OCI-LY3 (cell line): ENCODE measurements around the gene FLT1.

ENCODE experiments used
- H2AFZ ChIP-seq: fragments of 200-600, 300-600 bp; shearing (Covaris generic); 2 replicates; pipeline ENCODE4 v1.6.0; 2014; ENCODE audit warnings: antibody characterized with exemption, low read depth, low read length
- H3K27ac ChIP-seq: fragments of 200-600, 300-600 bp; sonication (generic); 2 replicates; pipeline ENCODE4 v1.5.1; 2014; ENCODE audit warnings: mild to moderate bottlenecking, low read length, moderate library complexity, mixed read lengths
- H3K27me3 ChIP-seq: fragments of 200-600, 300-600 bp; sonication (generic); 2 replicates; pipeline ENCODE4 v1.6.1; 2014; ENCODE audit warnings: low read depth, low read length, mixed read lengths
- H3K36me3 ChIP-seq: fragments of 200-600, 300-600 bp; sonication (generic); replicated peaks from 2 replicates; pipeline ENCODE3; 2014; ENCODE audit warnings: low read depth, low read length, mixed read lengths
- H3K4me1 ChIP-seq: fragments of 300-600, 200-600 bp; sonication (generic); 2 replicates; pipeline ENCODE4 v1.6.1; 2014; ENCODE audit warnings: low read length, mixed read lengths
- H3K4me2 ChIP-seq: fragments of 200-600, 300-600 bp; sonication (generic); 2 replicates; pipeline ENCODE4 v1.6.1; 2014; ENCODE audit warnings: low read length, mixed read lengths
- H3K4me3 ChIP-seq: fragments of 300-600, 200-600 bp; sonication (generic); 2 replicates; pipeline ENCODE4 v1.5.1; 2014; ENCODE audit warnings: antibody characterized with exemption, mild to moderate bottlenecking, low read length, moderate library complexity
- H3K79me2 ChIP-seq: fragments of 300-600, 200-600 bp; shearing (Covaris generic); 2 replicates; pipeline ENCODE4 v1.6.1; 2014; ENCODE audit warnings: mild to moderate bottlenecking, low read length, mixed read lengths
- H3K9ac ChIP-seq: fragments of 300-600, 200-600 bp; shearing (Covaris generic); 2 replicates; pipeline ENCODE4 v1.6.0; 2014; ENCODE audit warnings: mild to moderate bottlenecking, low read length, moderate library complexity
- H3K9me3 ChIP-seq: fragments of 200-600, 300-600 bp; shearing (Covaris generic); 2 replicates; pipeline ENCODE4 v1.6.1; 2014; ENCODE audit warnings: low read length, mixed read lengths; ENCODE audit not compliant: insufficient read depth
- H4K20me1 ChIP-seq: fragments of 200-600, 300-600 bp; sonication (generic); 2 replicates; pipeline ENCODE4 v1.6.1; 2016; ENCODE audit warnings: low read length, mixed read lengths; ENCODE audit not compliant: insufficient read depth
- EZH2phosphoT487 ChIP-seq: fragments of 200-600 bp; shearing (Covaris generic); IDR thresholded peaks from 2 replicates; pipeline ENCODE4 v1.6.1; 2018; ENCODE audit warnings: antibody characterized with exemption, mixed run types, low read depth
- TF ChIP-seq, protein P1 (sequence below): fragments of 200-600, 300-600 bp; sonication (generic); IDR thresholded peaks from 2 replicates; pipeline ENCODE4 v1.5.1; 2014; ENCODE audit warnings: antibody characterized with exemption, low read length, low read depth

Gene FLT1, protein sequence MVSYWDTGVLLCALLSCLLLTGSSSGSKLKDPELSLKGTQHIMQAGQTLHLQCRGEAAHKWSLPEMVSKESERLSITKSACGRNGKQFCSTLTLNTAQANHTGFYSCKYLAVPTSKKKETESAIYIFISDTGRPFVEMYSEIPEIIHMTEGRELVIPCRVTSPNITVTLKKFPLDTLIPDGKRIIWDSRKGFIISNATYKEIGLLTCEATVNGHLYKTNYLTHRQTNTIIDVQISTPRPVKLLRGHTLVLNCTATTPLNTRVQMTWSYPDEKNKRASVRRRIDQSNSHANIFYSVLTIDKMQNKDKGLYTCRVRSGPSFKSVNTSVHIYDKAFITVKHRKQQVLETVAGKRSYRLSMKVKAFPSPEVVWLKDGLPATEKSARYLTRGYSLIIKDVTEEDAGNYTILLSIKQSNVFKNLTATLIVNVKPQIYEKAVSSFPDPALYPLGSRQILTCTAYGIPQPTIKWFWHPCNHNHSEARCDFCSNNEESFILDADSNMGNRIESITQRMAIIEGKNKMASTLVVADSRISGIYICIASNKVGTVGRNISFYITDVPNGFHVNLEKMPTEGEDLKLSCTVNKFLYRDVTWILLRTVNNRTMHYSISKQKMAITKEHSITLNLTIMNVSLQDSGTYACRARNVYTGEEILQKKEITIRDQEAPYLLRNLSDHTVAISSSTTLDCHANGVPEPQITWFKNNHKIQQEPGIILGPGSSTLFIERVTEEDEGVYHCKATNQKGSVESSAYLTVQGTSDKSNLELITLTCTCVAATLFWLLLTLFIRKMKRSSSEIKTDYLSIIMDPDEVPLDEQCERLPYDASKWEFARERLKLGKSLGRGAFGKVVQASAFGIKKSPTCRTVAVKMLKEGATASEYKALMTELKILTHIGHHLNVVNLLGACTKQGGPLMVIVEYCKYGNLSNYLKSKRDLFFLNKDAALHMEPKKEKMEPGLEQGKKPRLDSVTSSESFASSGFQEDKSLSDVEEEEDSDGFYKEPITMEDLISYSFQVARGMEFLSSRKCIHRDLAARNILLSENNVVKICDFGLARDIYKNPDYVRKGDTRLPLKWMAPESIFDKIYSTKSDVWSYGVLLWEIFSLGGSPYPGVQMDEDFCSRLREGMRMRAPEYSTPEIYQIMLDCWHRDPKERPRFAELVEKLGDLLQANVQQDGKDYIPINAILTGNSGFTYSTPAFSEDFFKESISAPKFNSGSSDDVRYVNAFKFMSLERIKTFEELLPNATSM (N-terminal part only)

DNA sequence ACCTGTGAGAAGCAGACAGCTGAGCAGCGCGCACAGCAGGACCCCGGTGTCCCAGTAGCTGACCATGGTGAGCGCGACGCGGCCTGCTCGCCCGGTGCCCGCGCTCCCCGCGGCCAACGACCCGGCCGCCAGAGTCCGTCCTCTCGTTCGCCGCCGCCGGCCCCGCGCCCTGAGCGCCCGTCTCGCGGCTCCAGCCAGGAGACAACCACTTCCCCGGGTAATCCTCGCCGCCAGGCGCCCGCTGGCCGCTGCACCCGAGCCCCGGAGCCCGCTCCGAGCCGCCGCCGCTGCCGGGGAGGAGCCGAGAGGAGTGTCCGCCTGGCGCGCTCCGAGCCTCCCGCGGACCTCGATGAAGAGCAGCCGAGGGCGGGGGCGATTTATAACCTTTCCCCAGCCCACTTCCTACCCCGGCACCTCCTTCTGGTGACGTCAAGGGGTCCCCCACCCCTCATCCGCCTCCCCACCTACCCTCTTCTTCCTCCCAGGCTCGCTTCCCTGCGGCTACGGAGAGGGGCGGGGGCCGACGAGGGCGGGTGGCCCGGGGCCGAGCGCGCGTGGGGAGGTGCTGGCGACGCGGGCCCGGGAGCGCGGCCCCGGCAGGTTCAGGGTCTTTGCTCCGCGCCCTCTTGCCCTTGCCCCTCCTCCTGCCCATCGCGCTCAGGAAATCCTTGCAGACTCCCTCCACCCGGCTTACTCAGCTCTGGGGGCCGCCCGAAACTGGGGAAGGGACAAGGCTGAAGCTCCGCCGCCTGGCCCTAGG is at the start of gene FLT1:
Gene FLT1 (minus strand): TSS at position 351 of the 760 bp plus-strand sequence. CDS start 285 bp downstream, at position 66.
- no peaks in the 10 kb centered on the region for H4K20me1 ChIP-seq
- no peak within 1 kb of the TSS for H3K4me3 ChIP-seq
- H2AFZ ChIP-seq, result no peak within 1 kb of the TSS
- H3K4me2 ChIP-seq, result no peak within 1 kb of the TSS
- no peak within 1 kb of the TSS for H3K27ac ChIP-seq
- H3K36me3 ChIP-seq, result no peaks in the 10 kb centered on the region
- peaks cover 7% of the 10 kb centered on the region for H3K4me1 ChIP-seq
- no peak for TF ChIP-seq EZH2phosphoT487
- TF ChIP-seq, protein P1, sequence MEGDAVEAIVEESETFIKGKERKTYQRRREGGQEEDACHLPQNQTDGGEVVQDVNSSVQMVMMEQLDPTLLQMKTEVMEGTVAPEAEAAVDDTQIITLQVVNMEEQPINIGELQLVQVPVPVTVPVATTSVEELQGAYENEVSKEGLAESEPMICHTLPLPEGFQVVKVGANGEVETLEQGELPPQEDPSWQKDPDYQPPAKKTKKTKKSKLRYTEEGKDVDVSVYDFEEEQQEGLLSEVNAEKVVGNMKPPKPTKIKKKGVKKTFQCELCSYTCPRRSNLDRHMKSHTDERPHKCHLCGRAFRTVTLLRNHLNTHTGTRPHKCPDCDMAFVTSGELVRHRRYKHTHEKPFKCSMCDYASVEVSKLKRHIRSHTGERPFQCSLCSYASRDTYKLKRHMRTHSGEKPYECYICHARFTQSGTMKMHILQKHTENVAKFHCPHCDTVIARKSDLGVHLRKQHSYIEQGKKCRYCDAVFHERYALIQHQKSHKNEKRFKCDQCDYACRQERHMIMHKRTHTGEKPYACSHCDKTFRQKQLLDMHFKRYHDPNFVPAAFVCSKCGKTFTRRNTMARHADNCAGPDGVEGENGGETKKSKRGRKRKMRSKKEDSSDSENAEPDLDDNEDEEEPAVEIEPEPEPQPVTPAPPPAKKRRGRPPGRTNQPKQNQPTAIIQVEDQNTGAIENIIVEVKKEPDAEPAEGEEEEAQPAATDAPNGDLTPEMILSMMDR, result no peak
- H3K79me2 ChIP-seq, result no peaks in the 10 kb centered on the region
- H3K27me3 ChIP-seq, result 0 out of 2 replicates have a peak, but pooled peaks cover 6% of the 10 kb centered on the region
- H3K9ac ChIP-seq, result no peak within 1 kb of the TSS
- no peaks in the 10 kb centered on the region for H3K9me3 ChIP-seq

DNA sequence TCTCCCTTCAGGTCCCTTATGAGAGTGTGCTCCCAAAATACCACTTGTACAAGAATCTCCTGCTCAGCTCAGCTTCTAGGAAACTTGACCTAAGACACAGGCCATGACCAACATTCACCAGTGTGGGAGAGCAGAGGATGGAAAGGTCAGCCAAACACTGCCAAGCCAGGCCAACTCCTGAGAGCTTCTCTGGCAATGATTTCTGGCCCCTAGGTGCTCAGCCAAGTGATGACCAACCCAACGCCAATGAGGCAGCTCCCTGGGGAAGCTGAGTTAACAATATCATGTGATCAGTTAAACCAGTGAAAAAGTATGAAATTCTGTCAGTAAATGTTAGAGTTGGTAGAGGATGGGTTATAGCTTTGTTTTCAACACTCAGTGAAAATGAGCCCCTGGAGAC is 49.1 kb upstream of the FLT1 start:
- peaks cover 16% of the 10 kb centered on the region; the same call in 1 of the 2 replicates for H3K9me3 ChIP-seq
- no peak overlapping the region for H3K4me2 ChIP-seq
- no peak overlapping the region for H3K9ac ChIP-seq
- TF ChIP-seq, protein P1, result no peak
- no peak for TF ChIP-seq EZH2phosphoT487
- H2AFZ ChIP-seq, result no peak overlapping the region
- no peak overlapping the region for H3K27ac ChIP-seq
- peaks cover 29% of the 10 kb centered on the region for H3K4me1 ChIP-seq
- no peaks in the 10 kb centered on the region for H3K79me2 ChIP-seq
- H4K20me1 ChIP-seq, result no peaks in the 10 kb centered on the region
- peaks cover 10% of the 10 kb centered on the region for H3K36me3 ChIP-seq
- no peak overlapping the region for H3K4me3 ChIP-seq
- H3K27me3 ChIP-seq, result no peaks in the 10 kb centered on the region

DNA sequence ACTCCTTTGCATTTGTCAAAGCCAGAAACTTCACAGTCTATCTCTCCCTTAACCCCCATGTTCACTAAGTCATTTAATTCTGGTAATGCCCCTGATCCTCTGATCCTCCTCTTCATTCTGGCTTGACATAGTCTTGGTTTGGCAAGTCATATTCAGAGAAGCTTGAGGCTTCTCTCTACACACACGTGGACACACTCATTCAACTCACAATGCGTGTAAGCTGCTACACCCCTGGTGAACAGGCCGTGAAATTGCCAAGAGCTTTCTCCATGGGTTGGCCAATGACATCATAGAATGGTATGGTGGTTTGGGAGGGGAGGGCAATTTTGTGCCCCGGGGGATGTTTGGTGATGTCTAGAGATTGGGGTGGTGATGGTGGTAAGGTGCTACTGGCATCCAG is 47.9 kb upstream of the FLT1 start:
- no peak overlapping the region for H3K27ac ChIP-seq
- H2AFZ ChIP-seq, result no peak overlapping the region
- no peak overlapping the region for H3K4me3 ChIP-seq
- no peak overlapping the region for H3K4me2 ChIP-seq
- no peaks in the 10 kb centered on the region for H4K20me1 ChIP-seq
- H3K79me2 ChIP-seq, result no peaks in the 10 kb centered on the region
- H3K27me3 ChIP-seq, result no peaks in the 10 kb centered on the region
- peaks cover 16% of the 10 kb centered on the region; the same call in 1 of the 2 replicates for H3K9me3 ChIP-seq
- TF ChIP-seq, protein P1, result no peak
- no peak for TF ChIP-seq EZH2phosphoT487
- no peak overlapping the region for H3K9ac ChIP-seq
- peaks cover 12% of the 10 kb centered on the region for H3K36me3 ChIP-seq
- H3K4me1 ChIP-seq, result peaks cover 38% of the 10 kb centered on the region
